Measurements from ENCODE around the gene PARP3.

DNA sequence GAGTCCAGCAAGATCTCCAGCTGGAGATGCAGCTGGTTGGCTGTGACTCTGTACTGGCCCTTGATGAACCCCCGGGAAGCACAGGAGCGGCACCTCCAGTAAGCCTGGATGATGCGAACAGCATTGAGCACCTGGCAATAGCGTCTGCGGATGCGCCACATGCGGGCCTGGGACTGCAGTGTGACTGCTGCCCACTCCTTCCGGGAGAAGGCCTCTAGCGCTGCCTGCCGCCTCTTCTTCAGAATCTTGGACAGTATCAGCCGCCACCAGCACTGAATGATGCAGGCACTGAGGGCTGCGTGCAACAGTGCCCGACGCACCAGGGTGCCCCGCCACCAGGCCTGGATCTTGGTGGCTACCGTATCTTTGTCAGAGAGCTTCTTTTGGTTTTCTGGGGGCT, 47.2 kb upstream of the PARP3 start:
- TF ChIP-seq EP300 (IDR thresholded peaks at IDR 0.05) (no peak), POLR2AphosphoS5 (IDR thresholded peaks at IDR 0.05) (no peak)
- TF ChIP-seq, protein P1, sequence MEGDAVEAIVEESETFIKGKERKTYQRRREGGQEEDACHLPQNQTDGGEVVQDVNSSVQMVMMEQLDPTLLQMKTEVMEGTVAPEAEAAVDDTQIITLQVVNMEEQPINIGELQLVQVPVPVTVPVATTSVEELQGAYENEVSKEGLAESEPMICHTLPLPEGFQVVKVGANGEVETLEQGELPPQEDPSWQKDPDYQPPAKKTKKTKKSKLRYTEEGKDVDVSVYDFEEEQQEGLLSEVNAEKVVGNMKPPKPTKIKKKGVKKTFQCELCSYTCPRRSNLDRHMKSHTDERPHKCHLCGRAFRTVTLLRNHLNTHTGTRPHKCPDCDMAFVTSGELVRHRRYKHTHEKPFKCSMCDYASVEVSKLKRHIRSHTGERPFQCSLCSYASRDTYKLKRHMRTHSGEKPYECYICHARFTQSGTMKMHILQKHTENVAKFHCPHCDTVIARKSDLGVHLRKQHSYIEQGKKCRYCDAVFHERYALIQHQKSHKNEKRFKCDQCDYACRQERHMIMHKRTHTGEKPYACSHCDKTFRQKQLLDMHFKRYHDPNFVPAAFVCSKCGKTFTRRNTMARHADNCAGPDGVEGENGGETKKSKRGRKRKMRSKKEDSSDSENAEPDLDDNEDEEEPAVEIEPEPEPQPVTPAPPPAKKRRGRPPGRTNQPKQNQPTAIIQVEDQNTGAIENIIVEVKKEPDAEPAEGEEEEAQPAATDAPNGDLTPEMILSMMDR (IDR thresholded peaks at IDR 0.05), result no peak

All from suprapubic skin (tissue), 4 donors.